MM.1S (cell line): ENCODE measurements around the gene SPOCK1.

Experiments
- EZH2 ChIP-seq: fragments of 300-600 bp; sonication (generic); optimal IDR thresholded peaks from 2 replicates; pipeline ENCODE3; 2017; ENCODE audit warnings: low read depth, mild to moderate bottlenecking, antibody characterized with exemption, low read length, mixed read lengths
- EZH2phosphoT487 ChIP-seq: fragments of 300-600 bp; sonication (generic); IDR thresholded peaks from 2 replicates; pipeline ENCODE4 v1.6.1; 2018; ENCODE audit warnings: antibody characterized with exemption, low read length
- TF ChIP-seq, protein P1 (sequence below): fragments of 300-600 bp; sonication (generic); IDR thresholded peaks from 2 replicates; pipeline ENCODE4 v1.5.1; 2016; ENCODE audit warnings: antibody characterized with exemption, low read length, mixed read lengths

DNA sequence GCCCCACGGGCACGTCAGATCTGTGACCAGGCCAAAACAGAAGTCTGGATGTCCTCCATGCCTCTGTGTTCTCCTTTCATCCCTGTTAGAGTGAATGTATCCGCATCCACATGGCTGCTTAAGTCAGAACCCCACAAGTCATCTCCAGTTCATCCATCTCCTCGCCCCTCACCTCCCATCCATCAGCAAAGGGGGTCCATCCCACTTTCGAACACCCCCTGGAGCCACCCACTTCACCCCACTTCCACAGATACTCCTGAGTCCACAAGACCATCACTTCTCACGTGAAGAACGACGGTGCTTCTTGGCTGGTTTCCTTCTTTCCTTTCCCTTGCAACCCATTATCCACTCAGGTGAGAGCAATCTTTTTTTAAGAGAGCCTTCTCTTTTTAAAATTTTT is 3.5 kb upstream of the SPOCK1 start:
- TF ChIP-seq, protein P1, sequence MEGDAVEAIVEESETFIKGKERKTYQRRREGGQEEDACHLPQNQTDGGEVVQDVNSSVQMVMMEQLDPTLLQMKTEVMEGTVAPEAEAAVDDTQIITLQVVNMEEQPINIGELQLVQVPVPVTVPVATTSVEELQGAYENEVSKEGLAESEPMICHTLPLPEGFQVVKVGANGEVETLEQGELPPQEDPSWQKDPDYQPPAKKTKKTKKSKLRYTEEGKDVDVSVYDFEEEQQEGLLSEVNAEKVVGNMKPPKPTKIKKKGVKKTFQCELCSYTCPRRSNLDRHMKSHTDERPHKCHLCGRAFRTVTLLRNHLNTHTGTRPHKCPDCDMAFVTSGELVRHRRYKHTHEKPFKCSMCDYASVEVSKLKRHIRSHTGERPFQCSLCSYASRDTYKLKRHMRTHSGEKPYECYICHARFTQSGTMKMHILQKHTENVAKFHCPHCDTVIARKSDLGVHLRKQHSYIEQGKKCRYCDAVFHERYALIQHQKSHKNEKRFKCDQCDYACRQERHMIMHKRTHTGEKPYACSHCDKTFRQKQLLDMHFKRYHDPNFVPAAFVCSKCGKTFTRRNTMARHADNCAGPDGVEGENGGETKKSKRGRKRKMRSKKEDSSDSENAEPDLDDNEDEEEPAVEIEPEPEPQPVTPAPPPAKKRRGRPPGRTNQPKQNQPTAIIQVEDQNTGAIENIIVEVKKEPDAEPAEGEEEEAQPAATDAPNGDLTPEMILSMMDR: no peak
- TF ChIP-seq EZH2 (no peak), EZH2phosphoT487 (no peak)
